ENCODE data around the gene EGLN1.
"Not testable (repeated sequence)": the region's sequence is repeated elsewhere in the genome, so short reads cannot be mapped to it uniquely, and the experiment has no call there.

The EGLN1 gene

DNA sequence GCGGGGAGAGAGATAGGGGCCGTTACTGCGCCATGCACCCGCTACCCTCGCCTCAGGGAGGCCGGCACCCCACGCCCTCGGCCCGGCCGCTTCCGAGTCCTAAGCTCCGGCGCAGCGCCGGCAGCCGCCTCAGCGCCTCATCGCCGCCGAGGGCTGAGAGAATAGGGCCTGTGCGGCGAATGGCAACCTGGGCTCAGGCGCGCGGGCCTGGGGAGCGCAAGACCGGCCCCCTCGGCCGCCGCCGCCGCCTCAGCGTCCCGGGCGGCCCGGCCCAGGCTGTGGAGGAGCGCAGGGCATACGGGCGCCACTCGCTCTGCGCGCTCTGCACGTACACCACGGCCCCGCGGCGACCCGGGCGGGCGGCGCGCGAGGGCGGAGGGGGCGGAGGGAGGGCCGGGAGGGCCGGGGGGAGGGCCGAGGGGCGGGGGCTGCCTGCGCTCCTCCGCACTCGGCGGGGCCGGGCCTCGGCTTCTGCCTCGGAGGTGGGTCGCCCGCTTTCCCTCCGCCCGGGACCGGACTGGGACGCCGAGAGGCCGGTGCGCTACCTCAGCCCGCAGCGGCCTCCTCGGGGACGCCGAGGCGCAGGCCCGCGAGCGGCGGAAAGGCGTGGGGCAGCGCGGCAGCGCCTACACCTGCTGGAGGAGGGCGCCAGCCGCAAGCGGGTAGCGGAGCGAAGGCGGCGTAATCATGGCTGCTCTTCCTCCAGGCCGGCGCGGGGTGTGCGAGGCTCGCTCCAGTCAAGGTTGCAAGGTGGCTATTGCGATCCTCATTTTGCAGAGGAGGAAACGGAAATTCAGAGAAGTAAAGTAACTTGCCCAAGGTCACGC lies at the start of gene EGLN1:
TSS of gene EGLN1 (minus strand) at position 317 of the 827 bp plus-strand sequence. CDS start 399 bp downstream, outside the sequence.
- in situ Hi-C loops (cut with MboI; ENCODE audit: low pct_unique_long_range_greater_than_20kb, low sequenced_read_pairs, unreplicated experiment): no loop called here
- TF ChIP-seq, protein P1, sequence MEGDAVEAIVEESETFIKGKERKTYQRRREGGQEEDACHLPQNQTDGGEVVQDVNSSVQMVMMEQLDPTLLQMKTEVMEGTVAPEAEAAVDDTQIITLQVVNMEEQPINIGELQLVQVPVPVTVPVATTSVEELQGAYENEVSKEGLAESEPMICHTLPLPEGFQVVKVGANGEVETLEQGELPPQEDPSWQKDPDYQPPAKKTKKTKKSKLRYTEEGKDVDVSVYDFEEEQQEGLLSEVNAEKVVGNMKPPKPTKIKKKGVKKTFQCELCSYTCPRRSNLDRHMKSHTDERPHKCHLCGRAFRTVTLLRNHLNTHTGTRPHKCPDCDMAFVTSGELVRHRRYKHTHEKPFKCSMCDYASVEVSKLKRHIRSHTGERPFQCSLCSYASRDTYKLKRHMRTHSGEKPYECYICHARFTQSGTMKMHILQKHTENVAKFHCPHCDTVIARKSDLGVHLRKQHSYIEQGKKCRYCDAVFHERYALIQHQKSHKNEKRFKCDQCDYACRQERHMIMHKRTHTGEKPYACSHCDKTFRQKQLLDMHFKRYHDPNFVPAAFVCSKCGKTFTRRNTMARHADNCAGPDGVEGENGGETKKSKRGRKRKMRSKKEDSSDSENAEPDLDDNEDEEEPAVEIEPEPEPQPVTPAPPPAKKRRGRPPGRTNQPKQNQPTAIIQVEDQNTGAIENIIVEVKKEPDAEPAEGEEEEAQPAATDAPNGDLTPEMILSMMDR (IDR thresholded peaks at IDR 0.05; ENCODE audit: extremely low read depth, insufficient read depth, missing control alignments): peak; percentile 68
- DNase-seq (ENCODE audit: low spot score): peak; percentile 93

- in situ Hi-C loops (cut with MboI; ENCODE audit: low pct_unique_long_range_greater_than_20kb, low sequenced_read_pairs, unreplicated experiment); DNase-seq (ENCODE audit: low spot score): not testable (repeated sequence)
Observed at GRCh38 chr1:231471500-231471899, 49.4 kb upstream of the EGLN1 start.

GRCh38 chr1:231471027-231471426 lies 48.9 kb upstream of the EGLN1 start:
- in situ Hi-C loops (cut with MboI; ENCODE audit: low pct_unique_long_range_greater_than_20kb, low sequenced_read_pairs, unreplicated experiment): not testable (repeated sequence)

DNA sequence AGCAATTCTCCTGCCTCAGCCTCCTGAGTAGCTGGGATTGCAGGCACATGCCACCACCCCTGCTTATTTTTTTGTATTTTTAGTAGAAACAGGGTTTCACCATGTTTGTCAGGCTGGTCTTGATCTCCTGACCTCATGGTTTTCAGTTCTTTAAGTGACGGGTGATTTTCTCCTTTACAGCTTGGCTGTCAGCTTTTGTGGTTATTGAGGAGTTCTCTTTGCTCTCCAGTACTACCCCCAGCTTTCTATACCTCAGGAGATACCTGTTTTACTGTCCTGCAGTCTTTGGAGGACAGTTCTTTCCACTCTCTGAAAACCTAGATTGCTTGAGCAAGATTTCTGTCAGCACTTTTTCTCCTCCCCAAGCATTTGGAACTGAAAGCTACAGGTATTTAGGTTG lies 45.9 kb upstream of the EGLN1 start:
- TF ChIP-seq, protein P1 (IDR thresholded peaks at IDR 0.05; ENCODE audit: extremely low read depth, insufficient read depth, missing control alignments): no peak
- in situ Hi-C loops (cut with MboI; ENCODE audit: low pct_unique_long_range_greater_than_20kb, low sequenced_read_pairs, unreplicated experiment): no loop called here
- no peak for DNase-seq (ENCODE audit: low spot score)

More at GRCh38 chr1:231471027-231471426, 48.9 kb upstream of the EGLN1 start:
- DNase-seq (ENCODE audit: low spot score): not testable (repeated sequence)

- in situ Hi-C loops (cut with MboI; ENCODE audit: low pct_unique_long_range_greater_than_20kb, low sequenced_read_pairs, unreplicated experiment): no loop called here
- no peak for DNase-seq (ENCODE audit: low spot score)
- TF ChIP-seq, protein P1 (IDR thresholded peaks at IDR 0.05; ENCODE audit: extremely low read depth, insufficient read depth, missing control alignments): no peak
Observed at GRCh38 chr1:231465051-231465450, 43.0 kb upstream of the EGLN1 start.

GRCh38 chr1:231463541-231463940 lies 41.5 kb upstream of the EGLN1 start:
- in situ Hi-C loops (cut with MboI; ENCODE audit: low pct_unique_long_range_greater_than_20kb, low sequenced_read_pairs, unreplicated experiment): no loop called here
- TF ChIP-seq, protein P1 (IDR thresholded peaks at IDR 0.05; ENCODE audit: extremely low read depth, insufficient read depth, missing control alignments): no peak
- no peak for DNase-seq (ENCODE audit: low spot score)

GRCh38 chr1:231460614-231461013 lies 38.5 kb upstream of the EGLN1 start:
- TF ChIP-seq, protein P1 (IDR thresholded peaks at IDR 0.05; ENCODE audit: extremely low read depth, insufficient read depth, missing control alignments): no peak
- in situ Hi-C loops (cut with MboI; ENCODE audit: low pct_unique_long_range_greater_than_20kb, low sequenced_read_pairs, unreplicated experiment): no loop called here
- DNase-seq (ENCODE audit: low spot score): peak; percentile 47

GRCh38 chr1:231459438-231459837 lies 37.4 kb upstream of the EGLN1 start:
- DNase-seq (ENCODE audit: low spot score); in situ Hi-C loops (cut with MboI; ENCODE audit: low pct_unique_long_range_greater_than_20kb, low sequenced_read_pairs, unreplicated experiment): not testable (repeated sequence)

GRCh38 chr1:231457956-231458355 lies 35.9 kb upstream of the EGLN1 start:
- in situ Hi-C loops (cut with MboI; ENCODE audit: low pct_unique_long_range_greater_than_20kb, low sequenced_read_pairs, unreplicated experiment); DNase-seq (ENCODE audit: low spot score): not testable (repeated sequence)

- in situ Hi-C loops (cut with MboI; ENCODE audit: low pct_unique_long_range_greater_than_20kb, low sequenced_read_pairs, unreplicated experiment); DNase-seq (ENCODE audit: low spot score): not testable (repeated sequence)
Observed at GRCh38 chr1:231454133-231454532, 32.0 kb upstream of the EGLN1 start.
